Cardiac fibroblast (primary cell): Measurements from ENCODE around the gene KCNC1.
A peak's percentile ranks its signal among the peaks of the same experiment; 100 is the strongest.

Source experiments
- DNase-seq, 2 donors: peaks; one replicate each; pipeline versions ENCODE4 v3.0.0 to v3.0.0-alpha.2; 2010; ENCODE audit warnings: low read depth in 2 of 2
- H3K4me3 ChIP-seq, 2 donors: replicated peaks in 1 of 2; 1 replicate in 1 of 2; 2 replicates in 1 of 2; pipeline ENCODE4 v1.5.1; 2011; ENCODE audit warnings: low read depth in 2 of 2, low read length in 2 of 2, mild to moderate bottlenecking in 2 of 2, moderate library complexity in 1 of 2
- TF ChIP-seq, protein P1 (sequence below): IDR thresholded peaks from one replicate; pipeline ENCODE4 v1.5.1; 2011; ENCODE audit warnings: low read depth, mild to moderate bottlenecking, low read length, inconsistent platforms

KCNC1 gene

DNA sequence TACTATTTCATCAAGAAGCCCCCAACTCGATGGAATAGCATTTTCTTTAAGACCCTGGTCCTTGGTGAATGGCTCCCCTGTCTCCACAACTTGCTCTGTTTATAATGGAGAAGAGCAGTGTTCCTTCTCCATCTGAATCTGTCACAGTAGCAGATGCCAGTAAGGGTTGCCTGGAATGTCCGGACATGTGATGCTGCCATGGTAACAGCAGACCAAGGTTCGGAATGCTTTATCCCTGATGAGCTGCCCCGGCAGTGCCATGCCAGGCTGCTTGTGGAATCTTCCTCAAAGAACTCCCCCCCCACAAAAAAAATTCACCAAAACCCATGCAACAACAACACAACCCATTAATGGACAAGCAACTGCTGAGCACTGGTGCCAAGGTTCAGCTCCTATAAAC is 72.5 kb downstream of the KCNC1 start:
- H3K4me3 ChIP-seq = no peak overlapping the region
- TF ChIP-seq, protein P1, sequence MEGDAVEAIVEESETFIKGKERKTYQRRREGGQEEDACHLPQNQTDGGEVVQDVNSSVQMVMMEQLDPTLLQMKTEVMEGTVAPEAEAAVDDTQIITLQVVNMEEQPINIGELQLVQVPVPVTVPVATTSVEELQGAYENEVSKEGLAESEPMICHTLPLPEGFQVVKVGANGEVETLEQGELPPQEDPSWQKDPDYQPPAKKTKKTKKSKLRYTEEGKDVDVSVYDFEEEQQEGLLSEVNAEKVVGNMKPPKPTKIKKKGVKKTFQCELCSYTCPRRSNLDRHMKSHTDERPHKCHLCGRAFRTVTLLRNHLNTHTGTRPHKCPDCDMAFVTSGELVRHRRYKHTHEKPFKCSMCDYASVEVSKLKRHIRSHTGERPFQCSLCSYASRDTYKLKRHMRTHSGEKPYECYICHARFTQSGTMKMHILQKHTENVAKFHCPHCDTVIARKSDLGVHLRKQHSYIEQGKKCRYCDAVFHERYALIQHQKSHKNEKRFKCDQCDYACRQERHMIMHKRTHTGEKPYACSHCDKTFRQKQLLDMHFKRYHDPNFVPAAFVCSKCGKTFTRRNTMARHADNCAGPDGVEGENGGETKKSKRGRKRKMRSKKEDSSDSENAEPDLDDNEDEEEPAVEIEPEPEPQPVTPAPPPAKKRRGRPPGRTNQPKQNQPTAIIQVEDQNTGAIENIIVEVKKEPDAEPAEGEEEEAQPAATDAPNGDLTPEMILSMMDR = no peak

DNA sequence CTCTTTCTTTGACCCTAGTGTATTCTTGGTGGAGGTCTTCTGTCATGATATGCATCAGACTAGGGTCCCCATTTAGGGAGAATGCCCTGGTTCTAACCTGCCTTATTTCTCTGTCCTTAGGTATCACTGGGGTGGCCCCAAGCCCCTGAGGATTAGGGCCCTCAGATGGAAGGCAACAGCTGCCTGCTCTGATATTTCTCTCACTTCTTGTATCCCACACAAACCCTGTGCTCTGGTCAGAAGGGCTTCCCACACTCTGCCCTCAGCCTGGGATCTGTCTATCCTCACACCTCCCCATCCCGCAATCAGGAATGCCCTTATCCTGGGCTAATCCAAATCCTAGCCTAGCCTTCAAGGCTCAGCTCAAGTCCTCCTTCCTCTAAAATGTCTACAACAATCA is 75.5 kb downstream of the KCNC1 start:
- H3K4me3 ChIP-seq = no peak overlapping the region
- TF ChIP-seq, protein P1 = no peak
- no peak for DNase-seq

More for the DNA sequence above, 72.5 kb downstream of the KCNC1 start:
- no peak for DNase-seq

DNA sequence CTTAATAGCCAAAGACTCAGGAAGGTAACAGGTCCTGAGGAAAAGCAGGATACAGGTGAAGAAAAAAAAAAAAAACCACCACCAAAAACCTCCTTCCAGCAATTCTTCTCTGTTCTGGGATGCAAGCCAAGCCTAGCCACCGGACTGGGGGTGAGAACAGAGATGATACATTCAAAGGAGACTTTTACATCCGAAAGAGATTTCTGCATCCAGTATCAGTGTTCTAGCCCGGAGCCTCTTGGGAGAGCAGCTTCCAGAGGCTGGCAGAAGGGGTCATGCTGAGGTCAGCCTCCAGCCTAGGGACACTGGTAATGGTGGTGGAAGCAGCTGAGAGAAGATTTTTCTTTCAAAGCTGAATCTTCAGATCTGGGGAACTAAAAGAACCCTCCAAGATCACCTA is 76.2 kb downstream of the KCNC1 start:
- TF ChIP-seq, protein P1 = no peak
- no peak overlapping the region for H3K4me3 ChIP-seq
- DNase-seq = peak; percentile 47 to 55

DNA sequence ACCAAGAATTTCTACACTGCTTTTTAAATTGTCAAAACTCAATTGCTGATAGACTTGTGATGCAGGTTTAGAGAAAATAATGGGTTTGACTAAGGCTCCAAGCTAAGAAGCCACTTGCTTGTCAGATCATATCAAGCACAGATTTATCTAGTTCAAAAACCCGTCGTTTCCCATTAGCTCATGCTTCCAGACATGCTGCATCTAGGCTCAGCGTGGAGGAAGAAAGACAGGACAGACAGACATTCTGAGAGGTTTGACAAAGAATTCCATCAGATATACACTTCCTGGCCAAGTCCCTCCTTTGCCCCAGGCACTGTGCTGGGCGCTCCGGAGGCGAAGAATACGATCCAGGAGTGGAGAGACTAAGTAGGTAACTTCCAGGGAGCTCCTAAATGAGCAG is 76.8 kb downstream of the KCNC1 start:
- TF ChIP-seq, protein P1 = no peak
- no peak overlapping the region for H3K4me3 ChIP-seq
- DNase-seq = no peak

DNA sequence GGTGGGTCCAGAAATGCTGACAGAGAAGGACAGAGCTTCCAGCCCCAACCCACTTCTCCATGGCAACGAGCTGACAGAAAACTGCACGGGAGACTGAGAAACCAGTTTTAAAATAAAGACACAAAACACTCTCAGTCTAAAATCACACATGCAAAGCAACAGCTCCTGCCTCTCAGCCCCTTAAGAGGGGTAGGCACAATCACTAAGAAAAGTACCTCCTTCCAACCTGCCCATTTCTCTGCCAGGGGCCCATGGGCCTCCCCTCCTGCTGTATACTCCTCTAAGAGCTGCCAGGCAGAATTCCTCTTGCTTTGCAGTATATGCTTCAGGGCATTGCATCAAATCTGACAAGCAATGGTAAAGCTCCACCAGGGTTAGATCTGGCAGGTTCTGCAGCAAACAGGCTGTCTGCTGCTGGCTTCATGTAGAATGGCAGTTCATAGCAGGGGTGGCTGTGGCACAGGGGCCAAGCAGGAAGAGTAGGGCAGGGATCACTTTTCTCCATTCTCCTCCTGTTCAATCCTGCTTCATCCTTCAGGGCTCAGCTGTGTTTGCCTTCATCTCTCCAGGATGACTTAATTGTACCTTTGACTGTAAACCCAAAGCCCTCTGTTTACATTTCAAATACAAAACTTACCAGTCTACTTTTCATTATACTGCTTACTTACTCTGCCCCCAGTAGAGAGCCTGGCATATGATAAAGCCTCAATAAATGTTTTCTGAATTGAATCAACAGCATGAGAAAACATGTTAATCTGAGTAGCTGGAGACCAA is 77.7 kb downstream of the KCNC1 start:
- H3K4me3 ChIP-seq = no peak overlapping the region
- TF ChIP-seq, protein P1 = no peak

DNA sequence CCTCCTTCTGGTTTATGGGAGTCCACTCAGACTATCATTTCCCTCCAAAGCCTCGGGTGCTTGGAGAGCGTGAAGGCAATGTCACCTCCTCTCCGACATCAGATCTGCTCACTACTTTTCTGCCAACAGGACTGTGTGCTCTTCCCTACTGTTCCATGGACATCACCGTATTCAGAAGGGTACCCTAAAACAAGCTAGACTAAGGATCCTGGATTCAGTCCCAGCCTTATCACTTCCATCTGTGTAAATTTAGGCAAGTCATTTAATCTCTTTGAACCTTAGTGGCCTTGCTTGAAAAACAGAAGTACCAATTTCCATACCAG is 78.2 kb downstream of the KCNC1 start:
- DNase-seq = no peak
- TF ChIP-seq, protein P1 = no peak
- H3K4me3 ChIP-seq = no peak overlapping the region

More for the DNA sequence above, 77.7 kb downstream of the KCNC1 start:
- DNase-seq = no peak
